GM23248 (cell line): ENCODE data around the gene LMOD2.

Experiments used
- EZH2 ChIP-seq: fragments of 200-600 bp; sonication (generic); IDR thresholded peaks from 2 replicates; pipeline ENCODE4 v1.6.1; 2018; ENCODE audit warnings: antibody characterized with exemption, mild to moderate bottlenecking; ENCODE audit not compliant: insufficient read depth, poor library complexity, severe bottlenecking
- EZH2phosphoT487 ChIP-seq: fragments of 200-600 bp; sonication (generic); IDR thresholded peaks from 2 replicates; pipeline ENCODE4 v1.6.1; 2018; ENCODE audit warnings: antibody characterized with exemption, moderate library complexity, mild to moderate bottlenecking, low read depth; ENCODE audit not compliant: insufficient read depth

DNA sequence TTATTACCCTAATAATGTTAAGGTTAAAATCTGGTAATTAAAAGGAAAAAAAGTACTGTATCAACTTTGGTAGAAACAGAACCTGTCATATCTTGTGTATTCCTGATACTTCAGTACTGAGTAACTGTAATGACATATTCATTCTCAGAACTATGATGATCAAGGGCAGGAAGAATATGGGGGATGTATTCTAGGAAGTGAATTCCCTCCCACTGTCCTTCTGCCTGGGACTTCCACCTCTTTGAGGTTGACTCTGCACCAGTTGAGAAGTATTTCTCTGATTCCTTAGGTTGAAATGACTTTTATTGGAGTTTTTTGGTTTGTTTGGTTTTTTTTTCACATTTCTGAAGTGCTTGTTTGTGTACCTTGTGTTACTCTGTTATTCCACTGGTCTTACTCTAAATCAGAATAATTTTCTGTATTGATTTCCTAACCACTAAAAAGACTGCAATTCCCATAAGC is 56.2 kb downstream of the LMOD2 start:
- TF ChIP-seq EZH2 (no peak), EZH2phosphoT487 (no peak)
